T follicular helper cell (primary cell): ENCODE data around the gene RAB40C.

Experiments used
- DNase-seq: peaks from one replicate; pipeline ENCODE4 v3.0.0-alpha.2; 2020; ENCODE audit warnings: low read depth

The RAB40C gene

GRCh38 chr16:668519-669171, 78.8 kb downstream of the RAB40C start:
- DNase-seq = no peak

GRCh38 chr16:669666-670065, 79.8 kb downstream of the RAB40C start:
- DNase-seq = no peak

- DNase-seq = no peak
Measured at GRCh38 chr16:670485-671352, 80.9 kb downstream of the RAB40C start.

- no peak for DNase-seq
Measured at GRCh38 chr16:671353-672131, 81.7 kb downstream of the RAB40C start.

GRCh38 chr16:672371-672770, 82.5 kb downstream of the RAB40C start:
- no peak for DNase-seq

DNA sequence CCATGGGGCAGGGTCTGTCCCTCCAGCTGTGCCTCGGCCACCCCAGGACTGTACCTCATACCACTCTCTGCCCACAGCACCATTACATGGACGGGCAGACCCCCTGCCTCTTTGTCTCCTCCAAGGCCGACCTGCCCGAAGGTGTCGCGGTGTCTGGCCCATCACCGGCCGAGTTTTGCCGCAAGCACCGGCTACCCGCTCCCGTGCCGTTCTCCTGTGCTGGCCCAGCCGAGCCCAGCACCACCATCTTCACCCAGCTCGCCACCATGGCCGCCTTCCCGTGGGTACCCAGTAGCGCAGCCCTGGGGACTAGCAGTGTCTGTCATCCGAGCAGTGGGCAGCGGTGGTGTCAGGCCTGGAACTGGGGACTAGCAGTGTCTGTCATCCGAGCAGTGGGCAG, 83.0 kb downstream of the RAB40C start:
- DNase-seq = no peak

DNA sequence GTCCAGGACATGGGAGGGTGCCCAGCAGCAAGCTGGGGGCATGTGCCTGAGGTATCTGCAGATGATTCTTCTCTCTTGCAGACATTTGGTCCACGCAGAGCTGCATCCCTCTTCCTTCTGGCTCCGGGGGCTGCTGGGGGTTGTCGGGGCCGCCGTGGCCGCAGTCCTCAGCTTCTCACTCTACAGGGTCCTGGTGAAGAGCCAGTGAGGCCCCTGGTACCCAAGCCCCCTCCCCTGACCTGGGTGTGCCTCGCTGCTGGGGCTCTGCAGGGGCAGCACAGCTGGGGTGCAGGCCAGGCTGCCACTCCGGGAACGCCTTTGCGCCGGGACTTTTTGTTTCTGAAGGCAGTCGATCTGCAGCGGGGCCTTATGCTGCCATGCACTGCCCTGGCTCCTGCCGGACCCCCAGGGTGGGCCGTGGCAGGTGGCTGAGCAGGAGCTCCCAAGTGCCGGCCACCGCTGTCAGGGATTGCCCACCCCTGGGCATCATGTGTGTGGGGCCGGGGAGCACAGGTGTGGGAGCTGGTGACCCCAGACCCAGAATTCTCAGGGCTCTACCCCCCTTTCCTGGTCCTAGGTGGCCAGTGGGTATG, 83.6 kb downstream of the RAB40C start:
- no peak for DNase-seq

DNA sequence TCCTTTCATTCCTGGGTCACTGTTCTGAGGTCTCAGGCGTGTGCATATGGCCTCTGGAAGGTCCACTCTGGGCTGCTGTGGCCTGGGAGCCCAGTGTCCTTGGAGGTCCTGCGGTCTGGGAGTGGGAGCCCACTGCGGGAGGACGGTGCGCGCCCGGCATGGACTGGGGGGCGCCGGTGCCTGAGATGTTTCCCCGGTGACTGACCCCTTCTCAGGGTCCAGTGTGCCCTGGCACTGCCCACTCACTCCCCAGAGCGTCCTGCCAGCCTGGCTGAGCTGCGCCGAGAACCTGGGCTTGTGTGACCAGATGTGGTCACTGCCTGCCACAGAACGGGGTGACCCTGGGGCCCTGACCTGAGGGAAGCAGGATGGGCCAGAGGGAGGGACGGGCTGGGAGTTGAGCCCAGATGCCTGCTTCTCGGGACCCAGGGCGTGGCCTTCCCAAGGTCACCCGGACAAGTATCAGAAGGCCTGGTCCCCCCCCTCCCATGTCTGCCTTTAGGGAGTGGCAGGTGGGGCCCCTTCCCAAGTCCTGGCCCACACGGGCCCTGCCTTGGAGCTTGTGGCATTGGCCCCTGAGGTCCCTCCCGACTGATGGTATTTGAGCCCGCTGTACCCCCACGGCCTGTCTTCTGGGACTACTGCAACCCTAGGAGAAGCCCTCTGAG, 84.5 kb downstream of the RAB40C start:
- DNase-seq = no peak

DNA sequence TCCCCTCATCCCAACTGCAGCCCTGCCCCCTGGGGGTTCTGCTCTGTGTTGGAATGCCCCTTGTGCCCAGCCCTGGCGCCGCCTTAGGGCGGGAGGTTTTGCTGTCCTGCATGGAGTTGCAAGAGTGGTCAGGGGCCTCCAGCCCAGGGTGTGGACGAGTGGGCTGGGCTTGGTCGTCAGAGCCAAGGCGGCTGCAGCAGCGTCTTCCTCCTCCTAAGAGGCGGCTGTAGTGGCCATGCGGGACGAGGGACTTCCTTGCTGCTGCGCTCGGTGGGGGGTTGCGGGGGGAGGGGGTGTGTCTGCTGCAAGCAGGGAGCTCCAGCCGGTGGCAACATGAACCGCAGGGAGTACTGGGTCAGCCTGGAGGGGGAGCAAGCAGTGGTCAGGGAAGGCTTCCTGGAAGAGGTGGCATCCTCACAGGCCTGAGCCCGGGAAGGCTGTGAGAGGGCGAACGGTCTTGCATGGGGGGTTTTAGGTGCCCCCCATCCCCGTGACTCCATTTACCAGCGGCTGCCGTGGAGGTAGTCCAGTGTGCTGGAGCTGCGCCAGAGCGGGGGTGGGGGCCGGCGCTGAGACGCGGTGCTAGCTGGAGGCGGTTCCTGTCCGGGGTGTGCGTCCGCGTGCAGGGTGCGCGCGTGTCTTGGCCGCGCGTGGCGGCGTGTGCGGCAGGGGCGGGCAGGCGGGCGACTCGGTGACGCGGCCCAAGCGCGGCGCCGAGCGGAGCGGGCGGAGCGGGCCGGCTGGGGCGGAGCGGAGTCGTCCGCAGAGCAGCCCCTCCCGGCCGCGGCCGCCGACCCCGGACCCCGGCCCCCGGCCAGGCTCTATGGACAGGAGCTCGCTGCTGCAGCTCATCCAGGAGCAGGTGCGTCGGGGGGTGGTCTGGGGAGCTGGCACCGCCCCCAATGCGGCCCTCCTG, 85.4 kb downstream of the RAB40C start, which contains the start of gene RHBDL1:
Gene RHBDL1 (plus strand): TSS at position 704 of the 916 bp plus-strand sequence. CDS start 120 bp downstream, at position 824.
- no peak for DNase-seq

- no peak for DNase-seq
Measured at GRCh38 chr16:675884-676564, 86.2 kb downstream of the RAB40C start.

- DNase-seq = no peak
Measured at GRCh38 chr16:676565-676902, 86.7 kb downstream of the RAB40C start.

GRCh38 chr16:676913-677312, 87.0 kb downstream of the RAB40C start:
- no peak for DNase-seq

GRCh38 chr16:677316-678190, 87.7 kb downstream of the RAB40C start:
- DNase-seq = no peak

DNA sequence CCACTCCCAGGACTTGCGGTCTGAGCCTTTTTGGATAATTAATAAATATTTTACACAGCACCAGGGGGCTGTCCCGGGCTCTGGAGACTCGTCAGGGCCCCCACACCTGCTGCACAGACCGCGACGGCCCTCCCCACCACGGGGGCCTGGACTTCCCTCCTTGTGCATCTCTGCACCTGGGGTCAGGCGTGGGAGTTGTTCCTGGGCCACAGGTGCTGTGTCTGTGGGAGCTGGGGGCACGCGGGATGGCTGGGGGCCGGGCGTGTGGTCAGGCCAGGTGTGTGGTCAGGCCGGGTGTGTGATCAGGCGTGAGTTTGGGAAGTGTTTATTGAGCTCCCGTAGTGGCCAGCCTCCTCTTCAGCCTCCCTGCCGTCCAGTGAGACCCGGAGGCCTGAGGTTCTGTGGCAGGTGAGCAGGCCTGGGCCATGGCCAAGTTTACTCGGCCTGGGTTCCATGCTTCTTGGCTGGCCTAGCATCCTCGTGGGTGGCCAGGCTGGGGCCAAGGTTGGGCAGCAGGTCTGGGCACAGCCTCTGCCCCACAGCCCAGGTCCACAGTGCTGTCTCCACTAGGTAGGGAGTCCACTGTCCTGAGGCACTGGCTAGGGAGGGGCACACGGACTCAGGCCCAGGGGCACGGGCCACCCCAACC, 88.5 kb downstream of the RAB40C start:
- DNase-seq = no peak
